ENCODE results near the gene OVCH1. TPM values are rescaled to one million over a fixed set of nuclear protein-coding genes. Genes with fewer than 3 reads are reported as not detected.
A peak's percentile ranks its signal among the peaks of the same experiment; 100 is the strongest.

OVCH1 gene
- total and polyA plus RNA-seq, 10 of the 15 experiments (the other 5 are each of a cell fraction or from before 2014, with no cell fraction given), result 0.15 TPM; not detected in 9

DNA sequence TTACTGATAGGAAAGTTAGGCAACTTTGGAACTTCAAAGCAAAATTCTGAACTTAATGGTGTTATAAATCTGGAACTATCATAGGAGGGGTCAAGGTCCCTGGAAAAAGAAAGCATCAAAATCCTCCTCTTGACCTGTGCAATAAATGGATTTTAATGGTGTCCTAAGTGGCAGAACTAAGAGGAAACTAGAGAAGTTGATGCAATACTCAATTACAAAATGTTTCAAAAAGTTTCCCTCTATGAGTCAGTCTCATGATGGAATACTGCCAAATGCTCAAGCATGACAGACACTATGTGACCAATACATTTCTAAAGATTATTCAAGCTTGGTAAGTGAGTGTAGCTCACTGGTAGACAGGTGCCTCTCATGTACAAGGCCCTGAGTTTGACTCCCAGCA is 68.9 kb downstream of the OVCH1 start (continued):
- no peak for TF ChIP-seq TAF1 (IDR thresholded peaks at IDR 0.05; ENCODE audit: borderline replicate concordance, low read depth, low read length)
- no peak for TF ChIP-seq SIN3A (IDR thresholded peaks at IDR 0.05; ENCODE audit: low read depth, low read length)
- no peak for TF ChIP-seq YBX1 (IDR thresholded peaks at IDR 0.05)
- no peak for TF ChIP-seq IRF4 (IDR thresholded peaks at IDR 0.05; ENCODE audit: low read depth, low read length)
- no peak for TF ChIP-seq LARP7 (IDR thresholded peaks at IDR 0.05)
- TF ChIP-seq, protein P1, sequence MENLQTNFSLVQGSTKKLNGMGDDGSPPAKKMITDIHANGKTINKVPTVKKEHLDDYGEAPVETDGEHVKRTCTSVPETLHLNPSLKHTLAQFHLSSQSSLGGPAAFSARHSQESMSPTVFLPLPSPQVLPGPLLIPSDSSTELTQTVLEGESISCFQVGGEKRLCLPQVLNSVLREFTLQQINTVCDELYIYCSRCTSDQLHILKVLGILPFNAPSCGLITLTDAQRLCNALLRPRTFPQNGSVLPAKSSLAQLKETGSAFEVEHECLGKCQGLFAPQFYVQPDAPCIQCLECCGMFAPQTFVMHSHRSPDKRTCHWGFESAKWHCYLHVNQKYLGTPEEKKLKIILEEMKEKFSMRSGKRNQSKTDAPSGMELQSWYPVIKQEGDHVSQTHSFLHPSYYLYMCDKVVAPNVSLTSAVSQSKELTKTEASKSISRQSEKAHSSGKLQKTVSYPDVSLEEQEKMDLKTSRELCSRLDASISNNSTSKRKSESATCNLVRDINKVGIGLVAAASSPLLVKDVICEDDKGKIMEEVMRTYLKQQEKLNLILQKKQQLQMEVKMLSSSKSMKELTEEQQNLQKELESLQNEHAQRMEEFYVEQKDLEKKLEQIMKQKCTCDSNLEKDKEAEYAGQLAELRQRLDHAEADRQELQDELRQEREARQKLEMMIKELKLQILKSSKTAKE (IDR thresholded peaks at IDR 0.05; ENCODE audit: low read depth, poor library complexity, severe bottlenecking), result no peak
- TF ChIP-seq, protein P2, sequence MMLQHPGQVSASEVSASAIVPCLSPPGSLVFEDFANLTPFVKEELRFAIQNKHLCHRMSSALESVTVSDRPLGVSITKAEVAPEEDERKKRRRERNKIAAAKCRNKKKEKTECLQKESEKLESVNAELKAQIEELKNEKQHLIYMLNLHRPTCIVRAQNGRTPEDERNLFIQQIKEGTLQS (IDR thresholded peaks at IDR 0.05; ENCODE audit: borderline replicate concordance, extremely low read depth, low read depth, low read length), result no peak
- no peak for TF ChIP-seq EGR1 (IDR thresholded peaks at IDR 0.05; ENCODE audit: borderline replicate concordance in 1 of 2, low read depth in 2 of 2, low read length in 2 of 2)
- no peak for TF ChIP-seq SMC3 (IDR thresholded peaks at IDR 0.05; ENCODE audit: borderline replicate concordance, low read length)
- TF ChIP-seq, protein P3, sequence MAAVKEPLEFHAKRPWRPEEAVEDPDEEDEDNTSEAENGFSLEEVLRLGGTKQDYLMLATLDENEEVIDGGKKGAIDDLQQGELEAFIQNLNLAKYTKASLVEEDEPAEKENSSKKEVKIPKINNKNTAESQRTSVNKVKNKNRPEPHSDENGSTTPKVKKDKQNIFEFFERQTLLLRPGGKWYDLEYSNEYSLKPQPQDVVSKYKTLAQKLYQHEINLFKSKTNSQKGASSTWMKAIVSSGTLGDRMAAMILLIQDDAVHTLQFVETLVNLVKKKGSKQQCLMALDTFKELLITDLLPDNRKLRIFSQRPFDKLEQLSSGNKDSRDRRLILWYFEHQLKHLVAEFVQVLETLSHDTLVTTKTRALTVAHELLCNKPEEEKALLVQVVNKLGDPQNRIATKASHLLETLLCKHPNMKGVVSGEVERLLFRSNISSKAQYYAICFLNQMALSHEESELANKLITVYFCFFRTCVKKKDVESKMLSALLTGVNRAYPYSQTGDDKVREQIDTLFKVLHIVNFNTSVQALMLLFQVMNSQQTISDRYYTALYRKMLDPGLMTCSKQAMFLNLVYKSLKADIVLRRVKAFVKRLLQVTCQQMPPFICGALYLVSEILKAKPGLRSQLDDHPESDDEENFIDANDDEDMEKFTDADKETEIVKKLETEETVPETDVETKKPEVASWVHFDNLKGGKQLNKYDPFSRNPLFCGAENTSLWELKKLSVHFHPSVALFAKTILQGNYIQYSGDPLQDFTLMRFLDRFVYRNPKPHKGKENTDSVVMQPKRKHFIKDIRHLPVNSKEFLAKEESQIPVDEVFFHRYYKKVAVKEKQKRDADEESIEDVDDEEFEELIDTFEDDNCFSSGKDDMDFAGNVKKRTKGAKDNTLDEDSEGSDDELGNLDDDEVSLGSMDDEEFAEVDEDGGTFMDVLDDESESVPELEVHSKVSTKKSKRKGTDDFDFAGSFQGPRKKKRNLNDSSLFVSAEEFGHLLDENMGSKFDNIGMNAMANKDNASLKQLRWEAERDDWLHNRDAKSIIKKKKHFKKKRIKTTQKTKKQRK (IDR thresholded peaks at IDR 0.05; ENCODE audit: low read depth, low read length), result no peak
- no peak for TF ChIP-seq ATF7 (IDR thresholded peaks at IDR 0.05; ENCODE audit: low read depth)
- TF ChIP-seq, protein P4, sequence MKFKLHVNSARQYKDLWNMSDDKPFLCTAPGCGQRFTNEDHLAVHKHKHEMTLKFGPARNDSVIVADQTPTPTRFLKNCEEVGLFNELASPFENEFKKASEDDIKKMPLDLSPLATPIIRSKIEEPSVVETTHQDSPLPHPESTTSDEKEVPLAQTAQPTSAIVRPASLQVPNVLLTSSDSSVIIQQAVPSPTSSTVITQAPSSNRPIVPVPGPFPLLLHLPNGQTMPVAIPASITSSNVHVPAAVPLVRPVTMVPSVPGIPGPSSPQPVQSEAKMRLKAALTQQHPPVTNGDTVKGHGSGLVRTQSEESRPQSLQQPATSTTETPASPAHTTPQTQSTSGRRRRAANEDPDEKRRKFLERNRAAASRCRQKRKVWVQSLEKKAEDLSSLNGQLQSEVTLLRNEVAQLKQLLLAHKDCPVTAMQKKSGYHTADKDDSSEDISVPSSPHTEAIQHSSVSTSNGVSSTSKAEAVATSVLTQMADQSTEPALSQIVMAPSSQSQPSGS (IDR thresholded peaks at IDR 0.05; ENCODE audit: low read length), result 0 out of 2 replicates have a peak, but pooled peaks have one; percentile 22
- TF ChIP-seq, protein P5, sequence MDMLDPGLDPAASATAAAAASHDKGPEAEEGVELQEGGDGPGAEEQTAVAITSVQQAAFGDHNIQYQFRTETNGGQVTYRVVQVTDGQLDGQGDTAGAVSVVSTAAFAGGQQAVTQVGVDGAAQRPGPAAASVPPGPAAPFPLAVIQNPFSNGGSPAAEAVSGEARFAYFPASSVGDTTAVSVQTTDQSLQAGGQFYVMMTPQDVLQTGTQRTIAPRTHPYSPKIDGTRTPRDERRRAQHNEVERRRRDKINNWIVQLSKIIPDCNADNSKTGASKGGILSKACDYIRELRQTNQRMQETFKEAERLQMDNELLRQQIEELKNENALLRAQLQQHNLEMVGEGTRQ (IDR thresholded peaks at IDR 0.05; ENCODE audit: borderline replicate concordance, low read depth, low read length), result no peak
- peak in 1 of 2 experiments; percentile 12; a peak in 1 of 4 replicates for TF ChIP-seq EP300 (IDR thresholded peaks at IDR 0.05; ENCODE audit: borderline replicate concordance in 1 of 2, control insufficient read depth in 1 of 2, low read depth in 2 of 2, low read length in 2 of 2)
- TF ChIP-seq NFYB (IDR thresholded peaks at IDR 0.05; ENCODE audit: insufficient read depth, low read depth, low read length), result no peak
- no peak for TF ChIP-seq SPI1 (IDR thresholded peaks at IDR 0.05; ENCODE audit: borderline replicate concordance, insufficient read depth, low read depth, low read length)
- TF ChIP-seq, protein P6, sequence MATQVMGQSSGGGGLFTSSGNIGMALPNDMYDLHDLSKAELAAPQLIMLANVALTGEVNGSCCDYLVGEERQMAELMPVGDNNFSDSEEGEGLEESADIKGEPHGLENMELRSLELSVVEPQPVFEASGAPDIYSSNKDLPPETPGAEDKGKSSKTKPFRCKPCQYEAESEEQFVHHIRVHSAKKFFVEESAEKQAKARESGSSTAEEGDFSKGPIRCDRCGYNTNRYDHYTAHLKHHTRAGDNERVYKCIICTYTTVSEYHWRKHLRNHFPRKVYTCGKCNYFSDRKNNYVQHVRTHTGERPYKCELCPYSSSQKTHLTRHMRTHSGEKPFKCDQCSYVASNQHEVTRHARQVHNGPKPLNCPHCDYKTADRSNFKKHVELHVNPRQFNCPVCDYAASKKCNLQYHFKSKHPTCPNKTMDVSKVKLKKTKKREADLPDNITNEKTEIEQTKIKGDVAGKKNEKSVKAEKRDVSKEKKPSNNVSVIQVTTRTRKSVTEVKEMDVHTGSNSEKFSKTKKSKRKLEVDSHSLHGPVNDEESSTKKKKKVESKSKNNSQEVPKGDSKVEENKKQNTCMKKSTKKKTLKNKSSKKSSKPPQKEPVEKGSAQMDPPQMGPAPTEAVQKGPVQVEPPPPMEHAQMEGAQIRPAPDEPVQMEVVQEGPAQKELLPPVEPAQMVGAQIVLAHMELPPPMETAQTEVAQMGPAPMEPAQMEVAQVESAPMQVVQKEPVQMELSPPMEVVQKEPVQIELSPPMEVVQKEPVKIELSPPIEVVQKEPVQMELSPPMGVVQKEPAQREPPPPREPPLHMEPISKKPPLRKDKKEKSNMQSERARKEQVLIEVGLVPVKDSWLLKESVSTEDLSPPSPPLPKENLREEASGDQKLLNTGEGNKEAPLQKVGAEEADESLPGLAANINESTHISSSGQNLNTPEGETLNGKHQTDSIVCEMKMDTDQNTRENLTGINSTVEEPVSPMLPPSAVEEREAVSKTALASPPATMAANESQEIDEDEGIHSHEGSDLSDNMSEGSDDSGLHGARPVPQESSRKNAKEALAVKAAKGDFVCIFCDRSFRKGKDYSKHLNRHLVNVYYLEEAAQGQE (IDR thresholded peaks at IDR 0.05; ENCODE audit: low read depth, low read length), result no peak
- TF ChIP-seq TARDBP (IDR thresholded peaks at IDR 0.05; ENCODE audit: borderline replicate concordance), result no peak
- TF ChIP-seq NBN (IDR thresholded peaks at IDR 0.05), result no peak

Measured in GM12878 (cell line).